Neural cell (in vitro differentiated cells): ENCODE data around the gene ZNF614. TPM values are rescaled to one million over a fixed set of nuclear protein-coding genes. Genes with fewer than 3 reads are reported as not detected.

ENCODE experiments used
- H2AFZ ChIP-seq: fragments of 200-600, 300-800 bp; sonication (generic), shearing (Covaris generic); 2 replicates; pipeline ENCODE4 v1.6.0; 2014; ENCODE audit warnings: low read depth, mild to moderate bottlenecking, antibody characterized with exemption, low read length, moderate library complexity
- H3F3A ChIP-seq: fragments of 200-600 bp; shearing (Covaris generic); 2 replicates; pipeline ENCODE4 v1.6.1; 2016; ENCODE audit warnings: mild to moderate bottlenecking, moderate library complexity, mixed read lengths, antibody characterized with exemption, low read length; ENCODE audit not compliant: insufficient read depth, poor library complexity, severe bottlenecking
- H3K27ac ChIP-seq: fragments of 200-600, 300-800 bp; sonication (generic), shearing (Covaris generic); 2 replicates; pipeline ENCODE4 v1.5.1; 2014; ENCODE audit warnings: mild to moderate bottlenecking, low read length, moderate library complexity
- H3K27me3 ChIP-seq: fragments of 300-800, 200-600 bp; sonication (generic), shearing (Covaris generic); 2 replicates; pipeline ENCODE4 v1.6.0; 2014; ENCODE audit warnings: mild to moderate bottlenecking, low read depth, low read length, moderate library complexity; ENCODE audit not compliant: insufficient read depth
- H3K36me3 ChIP-seq: fragments of 300-800, 200-600 bp; sonication (generic), shearing (Covaris generic); 2 replicates; pipeline ENCODE4 v1.5.1; 2014; ENCODE audit warnings: mild to moderate bottlenecking, antibody characterized with exemption, low read length, moderate library complexity; ENCODE audit not compliant: insufficient read depth
- H3K4me2 ChIP-seq: fragments of 300-800, 200-600 bp; sonication (generic), shearing (Covaris generic); 2 replicates; pipeline ENCODE4 v1.6.0; 2014; ENCODE audit warnings: mild to moderate bottlenecking, low read length
- H3K4me3 ChIP-seq: fragments of 300-800, 200-600 bp; sonication (generic), shearing (Covaris generic); 2 replicates; pipeline ENCODE4 v1.5.1; 2014; ENCODE audit warnings: mild to moderate bottlenecking, low read length, moderate library complexity
- H3K79me2 ChIP-seq: fragments of 200-600 bp; shearing (Covaris generic); replicated peaks from 2 replicates; pipeline ENCODE4 v1.6.0; 2014; ENCODE audit warnings: mild to moderate bottlenecking, low read length, moderate library complexity; ENCODE audit not compliant: insufficient read depth
- H3K9ac ChIP-seq: fragments of 300-800, 200-600 bp; sonication (generic), shearing (Covaris generic); 2 replicates; pipeline ENCODE4 v1.6.1; 2016; ENCODE audit warnings: mild to moderate bottlenecking, low read length, mixed read lengths
- H3K9me2 ChIP-seq: fragments of 200-600 bp; shearing (Covaris generic); 2 replicates; pipeline ENCODE4 v1.6.1; 2016; ENCODE audit warnings: mild to moderate bottlenecking, low read length, mixed read lengths; ENCODE audit not compliant: insufficient read depth
- H3K9me3 ChIP-seq: fragments of 200-600, 300-800 bp; sonication (generic), shearing (Covaris generic); 2 replicates; pipeline ENCODE4 v1.6.1; 2016; ENCODE audit warnings: mild to moderate bottlenecking, mixed run types, low read length, moderate library complexity, mixed read lengths
- H4K20me1 ChIP-seq: fragments of 200-600 bp; shearing (Covaris generic); 2 replicates; pipeline ENCODE4 v1.6.1; 2016; ENCODE audit warnings: mild to moderate bottlenecking, mixed run types; ENCODE audit not compliant: insufficient read depth
- EP300 ChIP-seq: fragments of 450-650 bp; conservative IDR thresholded peaks from 2 replicates; pipeline ENCODE4 v1.6.1; 2014; ENCODE audit warnings: antibody characterized with exemption, mild to moderate bottlenecking, moderate library complexity; ENCODE audit not compliant: poor library complexity, severe bottlenecking
- EZH2 ChIP-seq: fragments of 200-600, 300-800 bp; shearing (Covaris generic), sonication (generic); IDR thresholded peaks from 2 replicates; pipeline ENCODE4 v1.6.1; 2014; ENCODE audit warnings: antibody characterized with exemption, low read length, borderline replicate concordance, mild to moderate bottlenecking; ENCODE audit not compliant: insufficient read depth, poor library complexity, severe bottlenecking
- MXI1 ChIP-seq: fragments of 450-650 bp; conservative IDR thresholded peaks from 2 replicates; pipeline ENCODE4 v1.6.1; 2014; ENCODE audit warnings: antibody characterized with exemption, mild to moderate bottlenecking; ENCODE audit not compliant: poor library complexity, severe bottlenecking
- POLR2AphosphoS5 ChIP-seq: IDR thresholded peaks from 2 replicates; pipeline ENCODE4 v1.6.1; 2012
- RAD21 ChIP-seq: fragments of 450-650 bp; conservative IDR thresholded peaks from 2 replicates; pipeline ENCODE4 v1.6.1; 2014; ENCODE audit warnings: antibody characterized with exemption, mild to moderate bottlenecking, moderate library complexity
- SMC3 ChIP-seq: fragments of 450-650 bp; conservative IDR thresholded peaks from 2 replicates; pipeline ENCODE4 v1.6.1; 2014; ENCODE audit warnings: antibody characterized with exemption, mild to moderate bottlenecking, moderate library complexity; ENCODE audit not compliant: poor library complexity
- TAF1 ChIP-seq: IDR thresholded peaks from 2 replicates; pipeline ENCODE4 v1.6.1; 2012; ENCODE audit warnings: low read depth
- polyA plus RNA-seq: library from polyadenylated mRNA; depleted of rRNA; stranded (reverse); fragments of >200 nt; gene quantifications from 2 replicates; pipeline ENCODE4 v1.2.3, GENCODE V29; 2014
- TF ChIP-seq, protein P1 (sequence below): fragments of 450-650 bp; IDR thresholded peaks from 2 replicates; pipeline ENCODE4 v1.5.1; 2014; ENCODE audit warnings: antibody characterized with exemption, mild to moderate bottlenecking, moderate library complexity; ENCODE audit not compliant: poor library complexity, severe bottlenecking
- TF ChIP-seq, protein P2 (sequence below): IDR thresholded peaks from 2 replicates; pipeline ENCODE4 v1.6.1; 2012; ENCODE audit warnings: borderline replicate concordance

The ZNF614 gene
- polyA plus RNA-seq, 1 donor from 2014 or later: 17.8 TPM

DNA sequence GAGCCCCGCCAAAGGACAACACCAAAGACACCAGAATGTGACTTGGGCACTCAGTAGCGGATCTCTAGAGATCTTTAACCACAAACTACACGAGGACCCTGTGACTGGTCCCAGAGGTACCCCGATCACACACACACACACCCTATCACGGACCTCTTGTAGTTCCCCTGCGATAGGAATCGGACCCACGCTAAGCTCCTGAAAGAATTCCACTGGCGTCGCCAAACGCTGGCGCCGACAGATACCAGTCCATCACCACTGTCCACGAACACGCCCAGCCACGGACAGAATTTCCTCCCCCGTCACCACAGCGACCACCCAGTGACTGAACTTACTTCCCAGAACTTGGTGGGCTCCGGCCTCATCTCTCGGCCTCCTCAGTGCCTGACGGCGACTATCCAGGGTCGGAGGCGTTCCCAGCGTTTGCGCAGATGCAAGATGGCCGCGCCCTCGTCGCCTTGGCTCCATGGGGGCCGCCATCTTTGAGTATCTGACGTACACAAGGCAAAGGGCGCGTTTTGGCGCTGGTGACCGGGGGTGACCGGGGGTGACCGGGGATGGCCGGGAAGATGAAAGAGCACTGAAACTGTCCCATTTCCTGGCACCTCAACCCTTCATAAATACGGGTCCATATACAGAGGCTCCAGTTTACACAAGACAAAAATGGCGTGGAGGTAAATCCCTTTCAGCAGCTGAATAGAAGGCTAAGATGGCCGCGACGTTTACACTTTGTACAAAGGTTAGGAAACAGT is 20.2 kb downstream of the ZNF614 start, which contains the start of gene ZNF615:
Gene ZNF615 (minus strand): TSS at position 406 of the 752 bp plus-strand sequence. CDS start 4,500 bp downstream, outside the sequence.
- no peaks in the 10 kb centered on the region for H3F3A ChIP-seq
- no peaks in the 10 kb centered on the region for H3K27me3 ChIP-seq
- no peaks in the 10 kb centered on the region for H3K9me2 ChIP-seq
- peak within 1 kb of the TSS; percentile 96 for H2AFZ ChIP-seq
- H4K20me1 ChIP-seq: no peaks in the 10 kb centered on the region
- H3K27ac ChIP-seq: peak within 1 kb of the TSS; percentile 82
- H3K9me3 ChIP-seq: no peaks in the 10 kb centered on the region
- H3K4me2 ChIP-seq: peak within 1 kb of the TSS; percentile 80
- TF ChIP-seq MXI1 (peak; percentile 78), RAD21 (peak; percentile 35), POLR2AphosphoS5 (peak; percentile 75), EP300 (peak; percentile 9), SMC3 (peak; percentile 43), TAF1 (peak; percentile 77), EZH2 (no peak)
- TF ChIP-seq, protein P1, sequence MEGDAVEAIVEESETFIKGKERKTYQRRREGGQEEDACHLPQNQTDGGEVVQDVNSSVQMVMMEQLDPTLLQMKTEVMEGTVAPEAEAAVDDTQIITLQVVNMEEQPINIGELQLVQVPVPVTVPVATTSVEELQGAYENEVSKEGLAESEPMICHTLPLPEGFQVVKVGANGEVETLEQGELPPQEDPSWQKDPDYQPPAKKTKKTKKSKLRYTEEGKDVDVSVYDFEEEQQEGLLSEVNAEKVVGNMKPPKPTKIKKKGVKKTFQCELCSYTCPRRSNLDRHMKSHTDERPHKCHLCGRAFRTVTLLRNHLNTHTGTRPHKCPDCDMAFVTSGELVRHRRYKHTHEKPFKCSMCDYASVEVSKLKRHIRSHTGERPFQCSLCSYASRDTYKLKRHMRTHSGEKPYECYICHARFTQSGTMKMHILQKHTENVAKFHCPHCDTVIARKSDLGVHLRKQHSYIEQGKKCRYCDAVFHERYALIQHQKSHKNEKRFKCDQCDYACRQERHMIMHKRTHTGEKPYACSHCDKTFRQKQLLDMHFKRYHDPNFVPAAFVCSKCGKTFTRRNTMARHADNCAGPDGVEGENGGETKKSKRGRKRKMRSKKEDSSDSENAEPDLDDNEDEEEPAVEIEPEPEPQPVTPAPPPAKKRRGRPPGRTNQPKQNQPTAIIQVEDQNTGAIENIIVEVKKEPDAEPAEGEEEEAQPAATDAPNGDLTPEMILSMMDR: no peak
- TF ChIP-seq, protein P2, sequence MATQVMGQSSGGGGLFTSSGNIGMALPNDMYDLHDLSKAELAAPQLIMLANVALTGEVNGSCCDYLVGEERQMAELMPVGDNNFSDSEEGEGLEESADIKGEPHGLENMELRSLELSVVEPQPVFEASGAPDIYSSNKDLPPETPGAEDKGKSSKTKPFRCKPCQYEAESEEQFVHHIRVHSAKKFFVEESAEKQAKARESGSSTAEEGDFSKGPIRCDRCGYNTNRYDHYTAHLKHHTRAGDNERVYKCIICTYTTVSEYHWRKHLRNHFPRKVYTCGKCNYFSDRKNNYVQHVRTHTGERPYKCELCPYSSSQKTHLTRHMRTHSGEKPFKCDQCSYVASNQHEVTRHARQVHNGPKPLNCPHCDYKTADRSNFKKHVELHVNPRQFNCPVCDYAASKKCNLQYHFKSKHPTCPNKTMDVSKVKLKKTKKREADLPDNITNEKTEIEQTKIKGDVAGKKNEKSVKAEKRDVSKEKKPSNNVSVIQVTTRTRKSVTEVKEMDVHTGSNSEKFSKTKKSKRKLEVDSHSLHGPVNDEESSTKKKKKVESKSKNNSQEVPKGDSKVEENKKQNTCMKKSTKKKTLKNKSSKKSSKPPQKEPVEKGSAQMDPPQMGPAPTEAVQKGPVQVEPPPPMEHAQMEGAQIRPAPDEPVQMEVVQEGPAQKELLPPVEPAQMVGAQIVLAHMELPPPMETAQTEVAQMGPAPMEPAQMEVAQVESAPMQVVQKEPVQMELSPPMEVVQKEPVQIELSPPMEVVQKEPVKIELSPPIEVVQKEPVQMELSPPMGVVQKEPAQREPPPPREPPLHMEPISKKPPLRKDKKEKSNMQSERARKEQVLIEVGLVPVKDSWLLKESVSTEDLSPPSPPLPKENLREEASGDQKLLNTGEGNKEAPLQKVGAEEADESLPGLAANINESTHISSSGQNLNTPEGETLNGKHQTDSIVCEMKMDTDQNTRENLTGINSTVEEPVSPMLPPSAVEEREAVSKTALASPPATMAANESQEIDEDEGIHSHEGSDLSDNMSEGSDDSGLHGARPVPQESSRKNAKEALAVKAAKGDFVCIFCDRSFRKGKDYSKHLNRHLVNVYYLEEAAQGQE: no peak
- peaks cover 7% of the 10 kb centered on the region for H3K36me3 ChIP-seq
- peak within 1 kb of the TSS; percentile 79 for H3K9ac ChIP-seq
- H3K79me2 ChIP-seq: peaks cover 32% of the 10 kb centered on the region
- H3K4me3 ChIP-seq: peak within 1 kb of the TSS; percentile 95

DNA sequence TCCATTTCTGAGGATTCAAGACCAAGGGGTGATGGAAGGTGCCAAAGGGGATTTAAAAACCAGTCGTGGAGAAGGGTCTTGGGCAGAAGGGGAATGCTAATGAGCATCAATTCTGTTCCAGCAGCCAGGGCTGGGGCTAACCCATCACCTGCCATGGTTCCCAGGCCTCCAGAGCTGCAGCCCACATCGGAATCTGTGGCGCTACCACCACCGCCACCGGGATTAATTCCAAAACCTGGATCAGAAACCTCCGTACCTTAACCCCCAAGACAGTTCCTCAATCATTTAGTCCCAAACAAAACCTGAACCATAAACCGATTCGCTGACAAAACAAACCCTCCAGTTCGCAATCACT is 20.8 kb downstream of the ZNF614 start:
- Histone ChIP-seq H3K4me3 (peak overlapping the region; percentile 95), H3K4me2 (peak overlapping the region; percentile 80), H3K9me3 (no peaks in the 10 kb centered on the region), H3K27me3 (no peaks in the 10 kb centered on the region), H3K27ac (peak overlapping the region; percentile 82), H3K79me2 (peaks cover 32% of the 10 kb centered on the region), H2AFZ (peak overlapping the region; percentile 96), H3K36me3 (peaks cover 8% of the 10 kb centered on the region), H3F3A (no peaks in the 10 kb centered on the region), H3K9ac (peak overlapping the region; percentile 79), H4K20me1 (no peaks in the 10 kb centered on the region), H3K9me2 (no peaks in the 10 kb centered on the region)
- TF ChIP-seq, protein P1: no peak
- TF ChIP-seq SMC3: no peak
- TF ChIP-seq POLR2AphosphoS5: no peak
- TF ChIP-seq TAF1: no peak
- TF ChIP-seq EP300: no peak
- no peak for TF ChIP-seq EZH2
- TF ChIP-seq, protein P2: no peak
- TF ChIP-seq MXI1: no peak
- TF ChIP-seq RAD21: no peak
